ENCODE data around the gene EPAS1. TPM values are rescaled to one million over a fixed set of nuclear protein-coding genes. Genes with fewer than 3 reads are reported as not detected.

EPAS1 gene
- polyA plus RNA-seq, 1 of the 3 experiments (the other 2 are of a cell fraction), result 69.2 TPM

GRCh38 chr2:46387292-46387691 lies 90.1 kb downstream of the EPAS1 start:
- Histone ChIP-seq H3K79me2 (ENCODE audit: insufficient read depth) (no peaks in the 10 kb centered on the region), H4K20me1 (ENCODE audit: insufficient read depth) (no peaks in the 10 kb centered on the region), H3K27ac (ENCODE audit: low read depth in 2 of 2, low read length in 1 of 2) (no peak overlapping the region; a peak in 1 of 4 replicates), H3K9me2 (no peaks in the 10 kb centered on the region), H3K27me3 (ENCODE audit: insufficient read depth) (no peaks in the 10 kb centered on the region), H2AFZ (ENCODE audit: low read depth) (no peak overlapping the region), H3K4me1 (ENCODE audit: control insufficient read depth in 1 of 2, insufficient read depth in 2 of 2, low read depth in 1 of 2, low read length in 1 of 2) (peaks cover 0 to 3% of the 10 kb centered on the region in 2 experiments; a peak in 1 of 4 replicates), H3K4me3 (ENCODE audit: low read depth in 2 of 2, low read length in 1 of 2) (no peak overlapping the region), H3K36me3 (replicated peaks in 1 of 2; ENCODE audit: control insufficient read depth in 1 of 2, insufficient read depth in 2 of 2, low read length in 1 of 2) (peaks cover 26 to 64% of the 10 kb centered on the region in 2 experiments), H3K4me2 (no peak overlapping the region), H3F3A (replicated peaks; ENCODE audit: insufficient read depth) (no peaks in the 10 kb centered on the region), H3K9me3 (no peaks in the 10 kb centered on the region), H3K9ac (no peak overlapping the region)
- CTCF ChIA-PET, result interaction anchor here (0.6 to 2.0 kb wide), 7 partner anchors 21 to 394 kb away, joined by 3 to 5 read pairs (median 3); no protein-coding TSS in a partner anchor
- TF ChIP-seq CTCF (IDR thresholded peaks at IDR 0.05) (no peak), MXI1 (IDR thresholded peaks at IDR 0.05; ENCODE audit: low read depth, low read length) (no peak), ELF1 (IDR thresholded peaks at IDR 0.05) (no peak), RCOR1 (IDR thresholded peaks at IDR 0.05; ENCODE audit: low read length) (no peak), EP300 (IDR thresholded peaks at IDR 0.05; ENCODE audit: borderline replicate concordance in 1 of 2, low read depth in 1 of 2, low read length in 1 of 2) (no peak), SMC3 (IDR thresholded peaks at IDR 0.05; ENCODE audit: low read depth, low read length) (no peak)
- 63% methylated on average over 3 of the region's 3 CpGs for WGBS (ENCODE audit: low lambda C conversion rate)
- POLR2A ChIA-PET, result no interaction called here
- no peak for DNase-seq

- POLR2A ChIA-PET, result no interaction called here
- WGBS (ENCODE audit: low lambda C conversion rate), result 91% methylated on average over 4 of the region's 5 CpGs
- Histone ChIP-seq H3K9me3 (no peaks in the 10 kb centered on the region), H3K9ac (no peak overlapping the region), H3F3A (replicated peaks; ENCODE audit: insufficient read depth) (no peaks in the 10 kb centered on the region), H3K79me2 (ENCODE audit: insufficient read depth) (no peaks in the 10 kb centered on the region), H3K4me2 (no peak overlapping the region), H3K9me2 (no peaks in the 10 kb centered on the region), H3K27ac (ENCODE audit: low read depth in 2 of 2, low read length in 1 of 2) (peak overlapping the region in 1 of 2 experiments; percentile 39; a peak in 1 of 4 replicates), H2AFZ (ENCODE audit: low read depth) (no peak overlapping the region), H3K4me3 (ENCODE audit: low read depth in 2 of 2, low read length in 1 of 2) (no peak overlapping the region), H4K20me1 (ENCODE audit: insufficient read depth) (no peaks in the 10 kb centered on the region), H3K27me3 (ENCODE audit: insufficient read depth) (no peaks in the 10 kb centered on the region), H3K36me3 (replicated peaks in 1 of 2; ENCODE audit: control insufficient read depth in 1 of 2, insufficient read depth in 2 of 2, low read length in 1 of 2) (peaks cover 26 to 56% of the 10 kb centered on the region in 2 experiments), H3K4me1 (ENCODE audit: control insufficient read depth in 1 of 2, insufficient read depth in 2 of 2, low read depth in 1 of 2, low read length in 1 of 2) (peaks cover 0 to 3% of the 10 kb centered on the region in 2 experiments; a peak in 1 of 4 replicates)
- TF ChIP-seq PBX3 (IDR thresholded peaks at IDR 0.05) (no peak), NRF1 (IDR thresholded peaks at IDR 0.05; ENCODE audit: low read depth, low read length) (no peak), RCOR1 (IDR thresholded peaks at IDR 0.05; ENCODE audit: low read length) (no peak), GABPA (IDR thresholded peaks at IDR 0.05; ENCODE audit: low read depth) (no peak), SIN3A (IDR thresholded peaks at IDR 0.05; ENCODE audit: borderline replicate concordance, low read depth, low read length) (no peak), RFX5 (IDR thresholded peaks at IDR 0.05; ENCODE audit: low read length) (no peak), FOSL2 (IDR thresholded peaks at IDR 0.05; ENCODE audit: borderline replicate concordance, low read depth) (no peak), NFIC (IDR thresholded peaks at IDR 0.05; ENCODE audit: borderline replicate concordance) (no peak), USF1 (IDR thresholded peaks at IDR 0.05; ENCODE audit: borderline replicate concordance, low read depth) (no peak), RAD21 (IDR thresholded peaks at IDR 0.05; ENCODE audit: low read length) (no peak), IRF3 (IDR thresholded peaks at IDR 0.05; ENCODE audit: low read depth, low read length) (no peak), RXRA (IDR thresholded peaks at IDR 0.05; ENCODE audit: borderline replicate concordance, low read depth) (no peak), EP300 (IDR thresholded peaks at IDR 0.05; ENCODE audit: borderline replicate concordance in 1 of 2, low read depth in 1 of 2, low read length in 1 of 2) (no peak), POLR2AphosphoS5 (IDR thresholded peaks at IDR 0.05; ENCODE audit: low read depth, low read length) (no peak), SMC3 (IDR thresholded peaks at IDR 0.05; ENCODE audit: low read depth, low read length) (no peak), MEF2A (IDR thresholded peaks at IDR 0.05; ENCODE audit: borderline replicate concordance, low read depth) (no peak)
- CTCF ChIA-PET, result interaction anchor here (0.6 to 1.5 kb wide), 5 partner anchors 51 to 395 kb away, joined by 3 to 4 read pairs (median 3); no protein-coding TSS in a partner anchor
- no peak for DNase-seq
These were observed 90.8 kb downstream of the EPAS1 start for GRCh38 chr2:46387886-46388515.
